HG02759 (cell line): ENCODE results near the gene TAX1BP1.
"Not testable (repeated sequence)": the region's sequence is repeated elsewhere in the genome, so short reads cannot be mapped to it uniquely, and the experiment has no call there.

Source experiments
- ATAC-seq: cut with Tn5 transposase; IDR thresholded peaks from one replicate; pipeline ENCODE4 v1.9.1; 2021; ENCODE audit warnings: mild to moderate bottlenecking, moderate library complexity; ENCODE audit not compliant: unreplicated experiment

The TAX1BP1 gene

GRCh38 chr7:27840760-27841364, 100.9 kb downstream of the TAX1BP1 start:
- ATAC-seq = no peak

DNA sequence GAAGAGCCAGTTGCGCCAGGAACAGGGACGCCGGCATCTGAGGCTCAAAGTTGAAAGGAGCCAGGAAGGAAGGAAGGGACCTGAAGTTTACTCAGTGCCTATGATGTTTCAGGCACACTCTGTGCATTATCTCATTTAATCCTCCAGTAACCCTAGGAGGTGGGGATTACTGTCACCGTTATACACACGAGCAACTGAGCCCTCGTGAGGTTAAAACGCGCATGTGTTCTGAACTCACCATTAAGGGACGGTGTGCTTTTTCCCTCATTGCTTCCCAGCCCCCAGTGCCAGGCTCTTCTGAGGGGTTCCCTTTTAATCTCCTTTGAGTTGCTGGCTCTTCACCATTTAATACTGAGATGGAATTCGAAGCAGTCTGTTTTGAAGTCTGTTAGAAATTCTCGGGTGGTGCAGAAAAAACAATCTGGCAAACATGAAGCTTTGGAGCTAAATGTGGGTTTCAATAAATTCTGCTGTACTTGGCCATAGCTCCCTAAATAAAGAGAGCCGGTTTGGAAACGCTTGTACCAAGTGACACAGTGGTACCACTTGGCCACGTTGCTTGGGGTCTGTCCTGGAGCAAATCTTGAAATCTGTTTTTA, 102.2 kb downstream of the TAX1BP1 start:
- ATAC-seq = no peak

- no peak for ATAC-seq
Observed at GRCh38 chr7:27842851-27843250, 102.9 kb downstream of the TAX1BP1 start.

GRCh38 chr7:27843584-27844305, 103.8 kb downstream of the TAX1BP1 start:
- no peak for ATAC-seq

DNA sequence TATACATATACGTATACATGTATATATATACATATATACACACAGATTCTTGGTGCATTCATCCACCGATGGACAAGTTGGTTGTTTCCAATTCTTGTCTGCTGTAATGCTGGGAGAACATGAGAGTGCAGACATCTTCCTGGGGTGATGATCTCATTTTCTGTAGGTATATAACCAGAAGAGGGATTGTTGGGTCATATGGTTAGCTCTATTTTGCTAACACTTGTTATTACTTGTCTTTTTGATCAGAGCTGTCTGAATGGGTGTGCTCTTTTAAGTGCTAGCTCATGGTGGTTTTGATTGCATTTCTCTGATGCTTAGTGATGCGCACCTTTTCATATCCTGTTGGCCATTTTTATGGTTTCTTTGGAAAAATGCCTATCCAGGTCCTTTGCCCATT, 106.4 kb downstream of the TAX1BP1 start:
- ATAC-seq = no peak

- no peak for ATAC-seq
Observed at GRCh38 chr7:27850531-27850930, 110.6 kb downstream of the TAX1BP1 start.

DNA sequence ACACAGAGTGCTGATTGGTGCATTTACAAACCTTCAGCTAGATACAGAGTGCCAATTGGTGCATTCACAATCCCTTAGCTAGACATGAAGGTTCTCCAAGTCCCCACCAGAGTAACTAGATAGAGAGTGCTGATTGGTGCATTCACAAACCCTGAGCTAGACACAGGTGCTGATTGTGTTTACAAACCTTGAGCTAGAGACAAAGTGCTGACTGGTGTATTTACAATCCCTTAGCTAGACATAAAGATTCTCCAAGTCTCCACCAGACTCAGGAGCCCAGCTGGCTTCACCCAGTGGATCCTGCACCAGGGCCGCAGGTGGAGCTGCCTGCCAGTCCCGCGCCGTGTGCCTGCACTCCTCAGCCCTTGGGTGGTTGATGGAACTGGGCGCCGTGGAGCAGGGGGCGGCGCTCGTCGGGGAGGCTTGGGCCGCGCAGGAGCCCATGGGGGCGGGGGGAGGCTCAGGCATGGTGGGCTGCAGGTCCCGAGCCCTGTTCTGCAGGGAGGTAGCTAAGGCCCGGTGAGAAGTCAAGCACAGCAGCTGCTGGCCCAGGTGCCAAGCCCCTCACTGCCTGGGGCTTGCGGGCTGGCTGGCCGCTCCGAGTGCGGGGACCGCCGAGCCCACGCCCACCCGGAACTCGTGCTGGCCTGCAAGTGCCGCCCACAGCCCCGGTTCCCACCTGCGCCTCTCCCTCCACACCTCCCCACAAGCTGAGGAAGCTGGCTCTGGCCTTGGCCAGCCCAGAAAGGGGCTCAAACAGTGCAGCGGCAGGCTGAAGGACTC, 116.9 kb downstream of the TAX1BP1 start:
- not testable (repeated sequence) for ATAC-seq

DNA sequence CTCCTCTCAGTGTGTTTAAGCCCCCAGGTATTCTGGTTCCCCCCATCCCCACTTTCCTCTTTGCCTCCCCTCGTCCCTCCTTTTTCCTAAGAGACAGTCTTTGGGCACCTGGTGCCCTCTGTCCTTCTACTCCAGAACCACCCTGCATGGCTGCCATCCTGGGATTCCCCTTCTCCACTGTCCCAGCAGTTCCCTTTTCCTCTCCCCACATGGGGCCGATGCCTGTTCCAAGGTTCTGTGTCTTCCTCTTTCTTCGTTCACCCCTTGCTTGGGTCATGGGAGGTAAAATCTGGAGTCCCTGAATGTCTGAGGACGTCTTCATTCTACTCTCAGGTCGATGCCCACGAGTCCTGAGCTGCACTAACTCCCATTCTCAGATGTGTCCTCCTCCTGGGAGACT, 120.8 kb downstream of the TAX1BP1 start:
- no peak for ATAC-seq

GRCh38 chr7:27861747-27862146, 121.8 kb downstream of the TAX1BP1 start:
- ATAC-seq = no peak

GRCh38 chr7:27863880-27864279, 123.9 kb downstream of the TAX1BP1 start:
- no peak for ATAC-seq

DNA sequence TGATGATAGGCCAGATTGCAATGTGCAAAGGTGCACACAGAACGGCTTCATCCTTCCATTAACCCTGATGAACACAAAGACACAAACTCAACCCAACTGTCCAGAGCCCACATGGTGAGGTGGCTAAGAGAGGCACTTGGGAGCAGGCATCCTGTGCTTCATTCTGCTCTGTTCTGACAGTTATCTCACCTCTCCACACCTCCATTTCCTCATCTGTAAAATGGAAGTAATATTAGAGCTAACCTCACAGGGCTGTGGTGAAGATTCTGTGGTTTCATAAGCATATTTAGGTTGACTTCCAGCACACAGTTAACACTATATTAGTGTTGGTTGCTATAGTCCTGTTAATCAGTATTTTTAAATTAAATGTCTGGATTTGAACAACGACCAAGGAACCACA, 126.3 kb downstream of the TAX1BP1 start:
- ATAC-seq = no peak

DNA sequence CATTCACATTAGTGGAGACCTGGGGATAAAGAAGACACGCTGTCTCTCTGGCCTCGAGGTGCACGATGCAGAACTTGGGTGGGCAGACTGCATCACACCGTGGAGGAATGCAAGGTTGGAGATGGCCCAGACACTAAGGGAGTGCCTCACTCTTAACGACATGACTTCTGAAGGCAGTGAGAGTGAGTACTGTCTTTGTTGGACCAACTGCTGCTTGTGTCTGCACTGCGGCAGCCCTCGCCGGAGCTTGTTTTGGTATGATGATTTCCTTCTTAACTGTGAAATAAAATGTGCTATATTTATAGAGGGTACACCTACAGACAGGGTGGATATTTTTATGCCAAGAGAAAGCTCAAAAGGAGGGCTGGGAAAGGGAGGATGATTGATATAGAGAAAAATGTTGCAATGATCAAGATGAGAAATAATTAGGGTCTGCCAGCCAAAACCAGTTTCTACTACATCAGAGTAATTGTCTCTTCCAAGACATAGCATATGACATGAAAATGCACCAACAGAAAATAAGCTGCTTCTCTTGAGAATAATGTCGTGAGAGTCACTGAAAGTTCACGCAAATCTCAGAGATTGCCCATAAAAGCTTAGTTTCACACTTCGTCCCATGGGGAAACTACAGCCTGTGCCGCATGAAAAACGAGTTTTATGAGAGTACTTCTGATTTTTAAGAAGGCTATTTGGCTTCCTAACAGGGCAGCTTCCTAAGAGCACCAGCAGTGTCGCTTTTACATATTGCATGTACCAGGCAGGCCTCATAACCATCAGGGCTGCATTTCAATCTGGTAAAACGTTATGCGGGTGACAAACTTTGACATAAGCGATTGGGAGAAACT, 127.1 kb downstream of the TAX1BP1 start:
- ATAC-seq = no peak

- no peak for ATAC-seq
Observed at GRCh38 chr7:27868131-27868550, 128.2 kb downstream of the TAX1BP1 start.

- ATAC-seq = no peak
Observed at GRCh38 chr7:27869056-27869455, 129.1 kb downstream of the TAX1BP1 start.

GRCh38 chr7:27870595-27870994, 130.6 kb downstream of the TAX1BP1 start:
- ATAC-seq = no peak

DNA sequence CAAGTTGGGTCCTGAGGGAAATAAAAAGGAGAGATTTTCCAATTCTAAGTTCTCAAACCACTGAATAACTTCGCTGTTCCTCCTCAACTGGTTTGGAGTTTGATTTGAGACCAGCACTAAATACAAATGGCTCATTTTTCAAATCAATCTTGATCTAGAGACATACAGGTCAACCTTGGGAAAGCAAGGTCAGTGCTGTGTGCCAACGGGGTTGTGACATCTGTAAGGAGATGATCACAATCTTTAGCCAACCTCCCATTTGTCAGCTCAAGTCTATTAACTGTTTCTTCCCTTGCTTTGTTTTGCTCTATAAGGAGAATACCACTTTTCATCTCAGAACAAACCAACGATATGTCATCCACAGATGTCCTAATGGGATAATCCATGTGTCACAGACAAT, 131.1 kb downstream of the TAX1BP1 start:
- ATAC-seq = no peak

DNA sequence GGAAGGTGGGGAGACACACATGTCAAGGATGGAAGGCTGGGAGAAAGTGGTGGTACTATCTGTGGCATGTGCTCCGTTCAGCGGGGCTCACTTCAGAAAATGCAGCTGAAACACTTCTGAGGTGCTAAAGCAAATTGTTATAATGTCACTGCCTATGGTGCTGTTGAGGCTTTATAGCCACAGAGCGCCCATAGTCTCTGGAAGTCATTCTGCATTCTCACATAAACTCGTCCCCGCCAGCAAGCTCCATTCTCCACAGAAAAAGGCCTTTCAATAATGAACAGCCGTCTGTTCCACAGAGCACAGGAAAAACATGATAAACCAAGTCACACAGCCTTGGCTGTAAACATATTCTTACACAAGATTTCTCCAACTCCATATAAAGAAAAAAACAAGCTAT, 131.9 kb downstream of the TAX1BP1 start:
- ATAC-seq = no peak

GRCh38 chr7:27872356-27873275, 132.7 kb downstream of the TAX1BP1 start:
- no peak for ATAC-seq
